Fibroblast of lung (primary cell): Measurements from ENCODE around the gene SYTL5.

Experiments used
- EZH2 ChIP-seq: IDR thresholded peaks from 2 replicates; pipeline ENCODE4 v1.5.1; 2012; ENCODE audit warnings: low read length, control low read depth, mild to moderate bottlenecking; ENCODE audit errors: missing control alignments
- TF ChIP-seq, protein P1 (sequence below), 2 donors: IDR thresholded peaks in 1 of 2; conservative IDR thresholded peaks in 1 of 2; 1 replicate in 1 of 2; 2 replicates in 1 of 2; pipeline ENCODE4 v1.5.1; 2011 to 2012; ENCODE audit warnings: low read length in 2 of 2, control low read depth in 1 of 2, inconsistent platforms in 1 of 2, low read depth in 1 of 2, mild to moderate bottlenecking in 1 of 2

DNA sequence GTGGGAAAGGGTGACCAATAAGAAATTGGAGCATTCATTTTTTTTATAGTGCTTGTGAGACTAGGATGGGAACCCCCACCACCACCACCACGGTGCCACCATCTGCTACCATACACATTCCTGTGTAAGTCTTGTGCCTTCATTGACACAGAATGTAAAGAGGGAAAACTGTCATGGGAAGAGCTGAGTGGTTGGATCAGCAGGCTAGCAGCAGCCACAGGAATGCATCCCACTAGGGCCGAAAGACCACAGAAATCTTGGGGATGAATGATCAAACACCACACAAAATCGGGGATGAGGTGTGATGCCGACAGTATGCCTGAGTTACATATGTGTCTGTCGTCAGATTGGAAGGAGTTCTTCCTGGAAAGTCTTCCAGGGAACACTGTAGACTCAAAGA is 145.1 kb downstream of the SYTL5 start:
- TF ChIP-seq, protein P1, sequence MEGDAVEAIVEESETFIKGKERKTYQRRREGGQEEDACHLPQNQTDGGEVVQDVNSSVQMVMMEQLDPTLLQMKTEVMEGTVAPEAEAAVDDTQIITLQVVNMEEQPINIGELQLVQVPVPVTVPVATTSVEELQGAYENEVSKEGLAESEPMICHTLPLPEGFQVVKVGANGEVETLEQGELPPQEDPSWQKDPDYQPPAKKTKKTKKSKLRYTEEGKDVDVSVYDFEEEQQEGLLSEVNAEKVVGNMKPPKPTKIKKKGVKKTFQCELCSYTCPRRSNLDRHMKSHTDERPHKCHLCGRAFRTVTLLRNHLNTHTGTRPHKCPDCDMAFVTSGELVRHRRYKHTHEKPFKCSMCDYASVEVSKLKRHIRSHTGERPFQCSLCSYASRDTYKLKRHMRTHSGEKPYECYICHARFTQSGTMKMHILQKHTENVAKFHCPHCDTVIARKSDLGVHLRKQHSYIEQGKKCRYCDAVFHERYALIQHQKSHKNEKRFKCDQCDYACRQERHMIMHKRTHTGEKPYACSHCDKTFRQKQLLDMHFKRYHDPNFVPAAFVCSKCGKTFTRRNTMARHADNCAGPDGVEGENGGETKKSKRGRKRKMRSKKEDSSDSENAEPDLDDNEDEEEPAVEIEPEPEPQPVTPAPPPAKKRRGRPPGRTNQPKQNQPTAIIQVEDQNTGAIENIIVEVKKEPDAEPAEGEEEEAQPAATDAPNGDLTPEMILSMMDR (conservative IDR thresholded peaks at IDR 0.05 in 1 of 2, IDR thresholded peaks at IDR 0.05 in 1 of 2; ENCODE audit: low read depth in 1 of 2, low read length in 2 of 2) = no peak
- no peak for TF ChIP-seq EZH2
